Measurements from ENCODE around the gene SGCE.

The SGCE gene

DNA sequence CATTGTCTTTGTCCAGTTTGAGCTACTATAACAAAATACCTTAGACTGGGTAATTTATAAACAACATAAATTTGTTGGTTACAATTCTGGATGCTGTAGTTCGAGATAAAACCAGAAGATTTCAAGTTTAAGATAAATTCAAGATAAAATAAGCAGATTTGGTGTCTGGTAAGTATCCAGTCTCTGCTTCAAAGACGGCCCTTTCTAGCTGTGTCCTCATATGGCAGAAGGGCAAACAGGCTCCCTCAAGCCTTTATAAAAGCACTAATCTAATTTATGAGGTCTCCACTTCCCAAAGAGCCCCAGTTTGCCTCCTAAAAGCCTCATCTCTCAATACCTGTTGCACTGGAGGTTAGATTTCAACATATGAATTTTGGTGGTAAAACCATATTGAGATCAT, 31.1 kb upstream of the SGCE start:
- Histone ChIP-seq H3K23ac (ENCODE audit: low read depth, low read length, poor library complexity) (no peak overlapping the region), H3K27ac (replicated peaks; ENCODE audit: low read length) (no peak overlapping the region), H3K27me3 (ENCODE audit: control insufficient read depth in 3 of 3, insufficient read depth in 3 of 3, low read depth in 1 of 3, low read length in 3 of 3) (no peaks in the 10 kb centered on the region), H3K36me3 (replicated peaks in 1 of 2; ENCODE audit: control insufficient read depth in 2 of 2, insufficient read depth in 2 of 2, low read length in 2 of 2) (no peaks in the 10 kb centered on the region), H3K9ac (ENCODE audit: low read depth, low read length, poor library complexity) (no peak overlapping the region), H3K14ac (ENCODE audit: low read length) (no peak overlapping the region), H3K9me3 (replicated peaks in 1 of 2; ENCODE audit: control insufficient read depth in 2 of 2, insufficient read depth in 1 of 2, low read depth in 1 of 2, low read length in 2 of 2) (no peaks in the 10 kb centered on the region), H2AK5ac (ENCODE audit: low read depth, low read length) (no peak overlapping the region), H2BK120ac (ENCODE audit: low read depth, low read length) (no peak overlapping the region), H2BK12ac (ENCODE audit: low read length) (no peak overlapping the region), H3K4me1 (ENCODE audit: control insufficient read depth in 2 of 2, insufficient read depth in 1 of 2, low read depth in 1 of 2, low read length in 2 of 2) (no peaks in the 10 kb centered on the region), H2BK15ac (ENCODE audit: low read length) (no peak overlapping the region), H3K79me1 (ENCODE audit: low read depth, low read length) (no peaks in the 10 kb centered on the region), H3K18ac (ENCODE audit: low read length) (no peak overlapping the region), H2BK5ac (ENCODE audit: low read length) (no peak overlapping the region), H3K4me3 (ENCODE audit: low read length in 2 of 2) (no peak overlapping the region), H4K91ac (ENCODE audit: low read depth, low read length, poor library complexity) (no peak overlapping the region), H4K8ac (ENCODE audit: low read depth, low read length) (no peak overlapping the region), H2AFZ (ENCODE audit: low read length) (no peak overlapping the region), H3K4me2 (ENCODE audit: insufficient read depth, low read length, poor library complexity, severe bottlenecking) (no peak overlapping the region), H3K4ac (ENCODE audit: low read length) (no peak overlapping the region)
- DNase-seq (ENCODE audit: low spot score) = no peak
- WGBS, 2 donors (ENCODE audit: extremely low coverage in 2 of 2, insufficient read length in 2 of 2, insufficient replicate concordance in 1 of 2) = no CpG with 5 or more reads among the region's 2 CpGs

DNA sequence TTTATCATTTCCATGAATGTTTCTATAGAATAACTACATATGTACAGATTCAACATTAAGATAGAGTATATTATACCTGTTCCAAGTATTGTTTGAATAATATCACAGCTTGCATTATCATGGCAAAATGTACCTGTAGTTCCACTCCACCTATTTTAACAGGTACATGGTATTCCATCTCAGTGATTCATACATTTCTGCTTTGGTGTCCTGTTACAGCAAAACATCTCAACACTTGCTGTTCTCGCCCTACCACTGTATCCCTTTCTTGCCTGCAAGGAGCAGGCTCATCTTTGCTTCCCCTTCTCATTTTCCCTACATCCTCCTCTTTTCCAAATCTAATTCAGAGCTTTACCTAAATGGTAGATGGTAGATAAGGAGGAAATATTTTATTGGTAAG, 27.1 kb upstream of the SGCE start:
- Histone ChIP-seq H3K9ac (ENCODE audit: low read depth, low read length, poor library complexity) (no peak overlapping the region), H3K23ac (ENCODE audit: low read depth, low read length, poor library complexity) (no peak overlapping the region), H3K27ac (replicated peaks; ENCODE audit: low read length) (no peak overlapping the region), H2BK120ac (ENCODE audit: low read depth, low read length) (no peak overlapping the region), H3K4me3 (ENCODE audit: low read length in 2 of 2) (no peak overlapping the region), H3K36me3 (replicated peaks in 1 of 2; ENCODE audit: control insufficient read depth in 2 of 2, insufficient read depth in 2 of 2, low read length in 2 of 2) (no peaks in the 10 kb centered on the region), H2AK5ac (ENCODE audit: low read depth, low read length) (no peak overlapping the region), H3K14ac (ENCODE audit: low read length) (no peak overlapping the region), H2BK12ac (ENCODE audit: low read length) (no peak overlapping the region), H3K9me3 (replicated peaks in 1 of 2; ENCODE audit: control insufficient read depth in 2 of 2, insufficient read depth in 1 of 2, low read depth in 1 of 2, low read length in 2 of 2) (no peaks in the 10 kb centered on the region), H2BK15ac (ENCODE audit: low read length) (no peak overlapping the region), H4K8ac (ENCODE audit: low read depth, low read length) (no peak overlapping the region), H3K79me1 (ENCODE audit: low read depth, low read length) (no peaks in the 10 kb centered on the region), H2BK5ac (ENCODE audit: low read length) (no peak overlapping the region), H2AFZ (ENCODE audit: low read length) (no peak overlapping the region), H3K4me2 (ENCODE audit: insufficient read depth, low read length, poor library complexity, severe bottlenecking) (no peak overlapping the region), H3K4me1 (ENCODE audit: control insufficient read depth in 2 of 2, insufficient read depth in 1 of 2, low read depth in 1 of 2, low read length in 2 of 2) (no peaks in the 10 kb centered on the region), H4K91ac (ENCODE audit: low read depth, low read length, poor library complexity) (no peak overlapping the region), H3K18ac (ENCODE audit: low read length) (no peak overlapping the region), H3K4ac (ENCODE audit: low read length) (no peak overlapping the region), H3K27me3 (ENCODE audit: control insufficient read depth in 3 of 3, insufficient read depth in 3 of 3, low read depth in 1 of 3, low read length in 3 of 3) (no peaks in the 10 kb centered on the region)
- no peak for DNase-seq (ENCODE audit: low spot score)
- no CpG with 5 or more reads among the region's 1 CpG for WGBS, 2 donors (ENCODE audit: extremely low coverage in 2 of 2, insufficient read length in 2 of 2, insufficient replicate concordance in 1 of 2)

DNA sequence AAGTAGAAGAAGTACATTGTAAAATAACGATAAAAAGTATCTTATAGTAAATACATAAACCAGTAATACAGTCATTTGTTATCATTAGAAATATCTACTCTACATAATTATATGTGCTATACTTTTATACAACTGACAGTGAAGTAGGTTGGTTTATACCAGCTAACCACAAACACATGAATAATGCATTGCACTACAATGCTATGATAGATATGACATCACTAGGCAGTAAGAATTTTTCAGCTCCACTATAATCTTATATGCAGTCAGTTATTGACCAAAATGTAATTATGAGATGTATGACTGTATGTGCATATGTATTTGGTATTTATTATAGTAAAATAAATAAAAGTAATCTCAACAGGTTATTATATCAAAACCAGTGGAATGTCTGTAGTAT, 23.4 kb upstream of the SGCE start:
- no peak overlapping the region for H3K14ac ChIP-seq (ENCODE audit: low read length)
- no peaks in the 10 kb centered on the region for H3K79me1 ChIP-seq (ENCODE audit: low read depth, low read length)
- no peak overlapping the region for H4K8ac ChIP-seq (ENCODE audit: low read depth, low read length)
- no peaks in the 10 kb centered on the region for H3K9me3 ChIP-seq (replicated peaks in 1 of 2; ENCODE audit: control insufficient read depth in 2 of 2, insufficient read depth in 1 of 2, low read depth in 1 of 2, low read length in 2 of 2)
- no peak overlapping the region for H2BK120ac ChIP-seq (ENCODE audit: low read depth, low read length)
- no peak overlapping the region for H3K4me2 ChIP-seq (ENCODE audit: insufficient read depth, low read length, poor library complexity, severe bottlenecking)
- no peak overlapping the region for H4K91ac ChIP-seq (ENCODE audit: low read depth, low read length, poor library complexity)
- no peak overlapping the region for H3K23ac ChIP-seq (ENCODE audit: low read depth, low read length, poor library complexity)
- H3K18ac ChIP-seq (ENCODE audit: low read length) = no peak overlapping the region
- H2BK15ac ChIP-seq (ENCODE audit: low read length) = no peak overlapping the region
- no peak overlapping the region for H3K4ac ChIP-seq (ENCODE audit: low read length)
- no peak overlapping the region for H2AK5ac ChIP-seq (ENCODE audit: low read depth, low read length)
- H3K4me3 ChIP-seq (ENCODE audit: low read length in 2 of 2) = no peak overlapping the region
- H3K36me3 ChIP-seq (replicated peaks in 1 of 2; ENCODE audit: control insufficient read depth in 2 of 2, insufficient read depth in 2 of 2, low read length in 2 of 2) = no peaks in the 10 kb centered on the region
- no peak overlapping the region for H2AFZ ChIP-seq (ENCODE audit: low read length)
- H3K4me1 ChIP-seq (ENCODE audit: control insufficient read depth in 2 of 2, insufficient read depth in 1 of 2, low read depth in 1 of 2, low read length in 2 of 2) = no peaks in the 10 kb centered on the region
- no peak overlapping the region for H2BK5ac ChIP-seq (ENCODE audit: low read length)
- WGBS, 2 donors (ENCODE audit: extremely low coverage in 2 of 2, insufficient read length in 2 of 2, insufficient replicate concordance in 1 of 2) = no CpG with 5 or more reads among the region's 1 CpG
- H3K9ac ChIP-seq (ENCODE audit: low read depth, low read length, poor library complexity) = no peak overlapping the region
- H3K27ac ChIP-seq (replicated peaks; ENCODE audit: low read length) = no peak overlapping the region
- DNase-seq (ENCODE audit: low spot score) = no peak
- no peaks in the 10 kb centered on the region for H3K27me3 ChIP-seq (ENCODE audit: control insufficient read depth in 3 of 3, insufficient read depth in 3 of 3, low read depth in 1 of 3, low read length in 3 of 3)
- H2BK12ac ChIP-seq (ENCODE audit: low read length) = no peak overlapping the region

DNA sequence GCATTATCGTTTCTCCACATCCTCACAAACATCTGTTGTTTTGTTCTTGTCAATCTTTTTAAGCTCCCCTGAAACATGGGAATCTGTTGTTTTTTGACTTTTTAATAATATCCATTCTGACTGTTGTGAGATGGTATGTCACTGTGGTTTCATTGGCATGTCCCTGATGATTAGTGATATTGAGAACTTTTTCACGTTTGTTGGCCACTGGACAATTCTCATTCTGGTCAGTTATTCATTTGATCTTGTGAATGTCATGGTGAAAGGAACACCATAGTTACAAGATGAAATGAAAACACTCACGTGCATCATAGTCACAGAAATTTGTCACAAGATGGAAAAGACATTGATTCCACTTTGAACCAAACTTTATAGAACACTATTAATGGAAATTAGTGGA, 20.5 kb upstream of the SGCE start:
- WGBS, 2 donors (ENCODE audit: extremely low coverage in 2 of 2, insufficient read length in 2 of 2, insufficient replicate concordance in 1 of 2) = no CpG with 5 or more reads among the region's 3 CpGs

More for the DNA sequence above, 20.5 kb upstream of the SGCE start:
- H4K8ac ChIP-seq (ENCODE audit: low read depth, low read length) = no peak overlapping the region
- H3K79me1 ChIP-seq (ENCODE audit: low read depth, low read length) = no peaks in the 10 kb centered on the region
- H2BK5ac ChIP-seq (ENCODE audit: low read length) = no peak overlapping the region
- H2AFZ ChIP-seq (ENCODE audit: low read length) = no peak overlapping the region
- H3K4me2 ChIP-seq (ENCODE audit: insufficient read depth, low read length, poor library complexity, severe bottlenecking) = no peak overlapping the region
- H3K4me3 ChIP-seq (ENCODE audit: low read length in 2 of 2) = no peak overlapping the region
- H2BK120ac ChIP-seq (ENCODE audit: low read depth, low read length) = no peak overlapping the region
- H3K23ac ChIP-seq (ENCODE audit: low read depth, low read length, poor library complexity) = no peak overlapping the region
- H2AK5ac ChIP-seq (ENCODE audit: low read depth, low read length) = no peak overlapping the region
- H3K27ac ChIP-seq (replicated peaks; ENCODE audit: low read length) = no peak overlapping the region
- no peaks in the 10 kb centered on the region for H3K27me3 ChIP-seq (ENCODE audit: control insufficient read depth in 3 of 3, insufficient read depth in 3 of 3, low read depth in 1 of 3, low read length in 3 of 3)
- no peak overlapping the region for H3K14ac ChIP-seq (ENCODE audit: low read length)
- no peak overlapping the region for H4K91ac ChIP-seq (ENCODE audit: low read depth, low read length, poor library complexity)
- H2BK12ac ChIP-seq (ENCODE audit: low read length) = no peak overlapping the region
- H3K9ac ChIP-seq (ENCODE audit: low read depth, low read length, poor library complexity) = no peak overlapping the region
- no peaks in the 10 kb centered on the region for H3K9me3 ChIP-seq (replicated peaks in 1 of 2; ENCODE audit: control insufficient read depth in 2 of 2, insufficient read depth in 1 of 2, low read depth in 1 of 2, low read length in 2 of 2)
- H3K18ac ChIP-seq (ENCODE audit: low read length) = no peak overlapping the region
- no peak for DNase-seq (ENCODE audit: low spot score)
- no peak overlapping the region for H2BK15ac ChIP-seq (ENCODE audit: low read length)
- H3K4me1 ChIP-seq (ENCODE audit: control insufficient read depth in 2 of 2, insufficient read depth in 1 of 2, low read depth in 1 of 2, low read length in 2 of 2) = no peaks in the 10 kb centered on the region
- no peak overlapping the region for H3K4ac ChIP-seq (ENCODE audit: low read length)
- no peaks in the 10 kb centered on the region for H3K36me3 ChIP-seq (replicated peaks in 1 of 2; ENCODE audit: control insufficient read depth in 2 of 2, insufficient read depth in 2 of 2, low read length in 2 of 2)

Data from neuronal stem cell (in vitro differentiated cells).